ENCODE measurements around the gene MAPK8IP2.
A peak's percentile ranks its signal among the peaks of the same experiment; 100 is the strongest.
"Not testable (repeated sequence)": the region's sequence is repeated elsewhere in the genome, so short reads cannot be mapped to it uniquely, and the experiment has no call there.

The MAPK8IP2 gene

DNA sequence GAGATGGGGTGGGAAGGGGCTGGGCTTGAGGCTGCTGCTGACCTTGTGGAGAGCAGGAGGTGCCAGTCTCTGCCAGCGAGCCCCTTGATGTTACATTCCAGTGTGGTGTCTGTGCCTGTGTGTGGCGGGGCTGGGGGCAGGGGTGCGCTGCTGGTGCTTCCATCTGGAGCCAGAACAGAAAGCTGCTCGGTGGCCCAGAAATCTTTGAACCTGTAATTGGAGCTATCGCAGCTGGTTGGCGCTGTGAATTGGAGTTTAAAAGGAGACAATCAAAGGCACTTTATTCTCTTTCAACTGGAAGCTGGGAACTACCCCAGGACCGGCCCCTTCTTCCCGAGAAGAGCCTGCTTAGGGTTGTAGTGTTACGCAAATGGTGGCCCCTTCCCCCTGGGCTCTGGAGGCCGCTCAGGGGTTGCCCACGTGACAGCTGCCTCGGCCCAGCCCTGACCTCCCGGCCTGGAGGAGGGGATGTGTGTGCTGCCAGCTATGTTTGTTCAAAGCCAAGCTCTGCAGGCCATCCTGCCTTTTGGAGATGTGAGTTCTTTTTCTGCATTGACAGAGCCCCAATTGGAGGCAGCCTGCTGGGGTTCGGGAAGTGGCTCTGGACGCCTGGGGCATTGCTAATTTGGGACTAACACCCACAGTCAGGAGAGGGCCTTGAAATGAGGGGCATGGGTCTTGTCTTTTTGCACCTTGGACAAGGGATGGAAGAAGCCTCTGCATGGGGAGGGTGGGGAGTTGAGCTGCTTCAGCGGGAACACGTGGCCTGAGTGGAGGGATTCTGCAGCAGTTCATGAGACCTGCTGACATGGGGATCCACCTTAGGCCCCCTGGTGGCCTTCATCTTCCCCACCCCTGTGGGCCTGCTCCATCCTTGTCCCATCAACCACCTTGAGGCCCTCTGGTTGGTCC lies 41.4 kb downstream of the MAPK8IP2 start:
- DNase-seq: peak; percentile 12

- DNase-seq: not testable (repeated sequence)
Observed at GRCh38 chr22:50643021-50643820, 42.6 kb downstream of the MAPK8IP2 start.

GRCh38 chr22:50643821-50644101 lies 43.2 kb downstream of the MAPK8IP2 start:
- DNase-seq: not testable (repeated sequence)

DNA sequence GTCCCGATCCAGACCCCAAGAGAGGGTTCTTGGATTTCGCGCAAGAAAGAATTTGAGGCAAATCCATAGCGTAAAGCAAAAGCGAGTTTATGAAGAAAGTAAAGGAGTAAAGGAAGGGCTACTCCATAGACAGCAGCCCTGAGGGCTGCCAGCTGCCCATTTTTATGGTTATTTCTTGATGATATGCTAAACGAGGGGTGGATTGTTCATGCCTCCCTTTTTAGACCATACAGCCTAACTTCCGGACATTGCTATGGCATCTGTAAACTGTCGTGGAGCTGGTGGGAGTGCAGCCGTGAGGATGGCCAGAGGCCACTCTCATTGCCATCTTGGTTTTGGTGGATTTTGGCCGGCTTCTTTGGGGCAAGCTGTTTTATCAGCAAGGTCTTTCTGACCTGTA lies 52.7 kb downstream of the MAPK8IP2 start:
- DNase-seq: no peak

DNA sequence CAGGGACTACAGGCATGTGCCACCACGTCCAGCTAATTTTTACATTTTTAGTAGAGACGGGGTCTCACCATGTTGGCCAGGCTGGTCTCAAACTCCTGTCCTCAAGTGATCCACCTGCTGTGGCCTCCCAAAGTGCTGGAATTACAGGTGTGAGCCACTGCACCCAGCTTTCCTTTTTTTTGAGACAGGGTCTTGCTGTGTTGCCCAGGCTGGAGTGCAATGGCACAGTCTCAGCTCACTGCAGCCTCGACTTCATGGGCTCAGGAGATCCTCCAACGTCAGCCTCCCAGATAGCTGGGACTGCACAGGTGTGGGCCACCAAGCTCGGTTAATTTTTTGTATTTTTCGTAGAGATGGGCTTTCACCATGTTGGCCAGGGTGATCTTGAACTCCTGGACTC lies 54.1 kb downstream of the MAPK8IP2 start:
- DNase-seq: not testable (repeated sequence)

GRCh38 chr22:50656122-50657070 lies 55.8 kb downstream of the MAPK8IP2 start:
- no peak for DNase-seq

DNA sequence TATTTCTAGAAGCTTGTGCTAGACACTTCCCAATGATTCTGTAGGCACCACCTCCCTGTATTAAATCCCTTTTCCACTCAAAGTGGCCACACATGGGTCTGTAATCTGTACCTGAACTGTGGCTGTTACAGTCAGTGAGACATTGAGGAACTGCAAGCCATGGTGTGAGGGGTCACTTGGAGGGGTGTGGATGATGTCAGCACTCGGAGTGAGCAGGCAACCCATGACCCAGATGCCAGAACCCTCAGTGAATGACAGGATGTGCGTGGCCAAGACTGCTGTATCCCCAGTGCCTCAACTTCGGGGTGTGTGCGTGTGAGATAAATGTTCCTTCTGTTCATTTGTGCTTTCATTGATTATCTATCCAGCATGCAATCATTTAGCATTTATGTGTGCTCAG lies 57.3 kb downstream of the MAPK8IP2 start:
- DNase-seq: no peak

- DNase-seq: not testable (repeated sequence)
Observed at GRCh38 chr22:50659711-50660110, 59.1 kb downstream of the MAPK8IP2 start.

DNA sequence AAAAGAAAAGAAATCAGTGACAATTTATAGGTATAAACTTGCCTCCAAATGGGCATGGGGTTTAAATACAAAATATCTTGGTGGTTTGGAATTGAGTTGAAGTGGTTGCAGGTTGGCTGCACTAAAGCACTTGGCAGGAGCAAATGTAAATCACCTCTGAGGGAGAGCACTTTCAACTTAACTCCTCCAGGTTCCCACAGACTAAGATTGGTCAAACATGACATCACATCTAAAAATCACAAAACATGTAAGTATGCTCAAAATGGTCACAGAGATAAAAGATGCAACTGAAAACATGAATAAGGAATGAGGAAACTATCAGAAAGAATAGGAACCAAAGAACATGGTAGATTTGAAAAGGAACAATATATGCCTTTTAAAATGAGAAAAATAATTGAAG lies 59.7 kb downstream of the MAPK8IP2 start:
- no peak for DNase-seq
